ENCODE results near the gene POPDC2.

Gene POPDC2

DNA sequence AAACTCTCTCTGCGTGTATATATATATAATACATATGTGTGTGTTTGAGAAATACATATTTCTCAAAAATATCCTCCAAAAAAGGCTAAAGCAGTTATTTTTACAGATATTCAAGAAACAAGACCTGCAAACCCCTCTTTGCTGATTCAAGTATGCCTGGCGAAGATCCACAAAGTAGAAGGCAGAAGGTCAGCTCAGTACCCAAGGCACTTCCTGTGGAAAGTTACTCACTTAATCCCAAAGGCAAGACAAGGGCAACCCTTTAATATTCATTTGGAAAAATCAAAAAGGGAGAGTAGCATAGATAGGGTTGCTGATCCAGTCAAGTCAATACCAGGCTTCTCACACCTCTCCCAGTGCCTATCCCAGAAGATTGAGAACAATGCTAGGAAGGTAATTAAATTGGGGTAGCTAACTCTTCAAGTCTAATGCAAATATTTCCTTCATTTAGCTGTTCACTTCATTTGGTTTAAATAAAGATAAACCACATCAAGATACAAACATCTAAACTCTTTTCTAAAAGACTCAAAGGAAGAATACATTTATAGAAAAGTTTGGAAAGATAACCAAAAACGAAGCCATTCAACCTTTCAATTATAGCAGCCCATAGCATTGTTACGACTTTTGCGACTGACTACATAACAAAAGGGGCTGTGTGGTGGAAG is 9.6 kb upstream of the POPDC2 start:
- DNase-seq, result no peak

DNA sequence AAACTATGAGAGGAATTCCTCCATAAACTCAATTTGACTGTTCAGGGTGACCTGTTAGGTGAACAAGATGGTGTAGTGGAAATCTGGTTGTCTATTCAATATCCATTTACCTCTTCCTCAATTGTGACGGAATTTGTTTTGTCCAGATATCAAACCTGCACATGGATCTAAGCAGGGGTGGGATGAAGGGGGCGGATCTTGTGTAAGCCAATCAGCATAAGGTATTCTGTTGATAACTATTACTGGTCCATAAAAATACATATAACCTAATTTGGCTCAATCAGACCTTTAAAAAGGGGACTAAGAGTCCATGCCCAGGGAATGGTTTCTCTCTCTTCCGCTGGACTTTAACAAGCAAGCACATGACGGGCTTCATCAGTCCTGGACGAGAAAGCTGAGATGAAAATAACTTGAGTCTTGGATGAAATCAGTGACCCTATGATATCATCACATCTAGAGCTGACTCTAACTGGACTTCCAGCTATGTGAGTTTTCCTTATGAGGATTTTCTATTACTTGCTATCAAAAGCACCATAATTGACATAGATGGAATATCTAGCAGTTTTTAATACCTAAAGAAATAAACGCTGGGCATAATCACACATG is 5.7 kb upstream of the POPDC2 start:
- no peak for DNase-seq

- no peak for DNase-seq
Observed at GRCh38 chr3:119664850-119665379, 4.5 kb upstream of the POPDC2 start.

GRCh38 chr3:119664370-119664769 is 4.0 kb upstream of the POPDC2 start:
- DNase-seq, result no peak

DNA sequence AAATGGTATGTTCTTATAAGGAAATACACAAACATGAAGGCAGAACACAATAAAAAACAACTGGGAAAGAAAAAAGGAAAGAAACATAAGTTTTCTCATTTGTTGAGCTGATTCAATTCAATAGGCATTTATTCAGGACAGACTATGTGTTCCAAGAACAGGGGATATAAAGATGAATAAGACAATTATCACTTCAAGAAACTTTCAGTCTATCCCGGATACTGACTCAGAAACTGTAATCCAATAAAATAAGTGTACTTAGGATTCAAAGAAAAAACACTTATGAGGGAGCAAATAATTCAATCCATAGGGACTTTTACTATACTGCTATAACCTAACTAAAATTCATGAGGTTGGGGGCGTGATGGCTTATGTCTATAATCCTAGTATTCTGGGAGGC is 3.5 kb upstream of the POPDC2 start:
- DNase-seq, result no peak

- DNase-seq, result no peak
Observed at GRCh38 chr3:119662604-119663373, 2.4 kb upstream of the POPDC2 start.

DNA sequence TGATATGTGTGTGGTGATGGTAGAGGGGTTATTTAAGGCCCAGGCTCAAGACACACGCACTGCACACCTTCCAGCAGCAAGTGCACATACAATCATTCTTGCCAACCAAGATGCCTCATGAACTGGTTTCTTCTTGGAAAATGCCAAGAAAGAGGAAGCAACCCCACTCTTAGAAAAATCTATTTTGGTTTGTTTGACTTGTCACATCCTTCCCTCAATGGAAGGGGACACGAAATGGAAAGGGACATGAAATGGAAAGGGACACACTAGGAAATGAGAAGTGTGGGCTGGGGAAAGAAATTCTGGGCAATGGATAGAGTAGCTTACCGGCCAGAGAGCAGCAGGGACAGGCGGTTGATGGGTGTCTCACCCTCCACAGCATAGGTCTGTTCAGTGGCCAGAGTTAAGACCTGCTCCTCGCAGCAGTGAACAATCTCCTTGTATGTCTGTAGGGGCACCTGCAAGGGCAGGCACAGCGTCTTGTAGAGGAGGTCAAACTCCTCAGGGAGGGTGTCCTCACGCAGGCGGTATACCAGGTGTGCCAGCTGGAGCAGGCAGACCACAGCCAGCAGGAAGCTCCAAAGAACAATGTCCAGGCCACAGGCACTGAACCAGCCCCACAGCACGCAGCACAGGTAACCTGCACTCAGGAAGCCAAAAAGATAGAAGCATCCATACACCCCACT is 640 bp downstream of the POPDC2 start:
- no peak for DNase-seq

DNA sequence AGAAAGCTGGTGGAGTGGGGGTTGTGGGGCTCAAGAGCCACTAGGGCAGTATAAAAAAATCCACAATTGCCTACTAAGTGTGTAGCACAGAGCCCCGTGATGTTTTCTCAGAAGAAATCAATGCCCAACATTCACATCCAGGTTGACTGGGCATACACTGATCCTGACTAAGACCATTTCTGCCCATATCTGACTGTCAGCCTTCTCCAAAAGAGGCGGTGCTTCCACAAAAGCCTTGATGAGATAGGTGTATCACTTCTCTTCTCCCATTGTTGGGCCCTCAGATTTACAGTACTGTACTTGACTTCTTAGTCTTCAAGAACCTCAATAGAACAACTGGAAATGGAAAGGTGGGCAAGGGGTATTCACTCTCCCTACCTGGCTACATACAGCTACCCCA is 1.4 kb downstream of the POPDC2 start:
- DNase-seq, result no peak

GRCh38 chr3:119657887-119658702 is 2.3 kb downstream of the POPDC2 start:
- DNase-seq, result no peak

GRCh38 chr3:119653876-119654275 is 6.5 kb downstream of the POPDC2 start:
- no peak for DNase-seq

DNA sequence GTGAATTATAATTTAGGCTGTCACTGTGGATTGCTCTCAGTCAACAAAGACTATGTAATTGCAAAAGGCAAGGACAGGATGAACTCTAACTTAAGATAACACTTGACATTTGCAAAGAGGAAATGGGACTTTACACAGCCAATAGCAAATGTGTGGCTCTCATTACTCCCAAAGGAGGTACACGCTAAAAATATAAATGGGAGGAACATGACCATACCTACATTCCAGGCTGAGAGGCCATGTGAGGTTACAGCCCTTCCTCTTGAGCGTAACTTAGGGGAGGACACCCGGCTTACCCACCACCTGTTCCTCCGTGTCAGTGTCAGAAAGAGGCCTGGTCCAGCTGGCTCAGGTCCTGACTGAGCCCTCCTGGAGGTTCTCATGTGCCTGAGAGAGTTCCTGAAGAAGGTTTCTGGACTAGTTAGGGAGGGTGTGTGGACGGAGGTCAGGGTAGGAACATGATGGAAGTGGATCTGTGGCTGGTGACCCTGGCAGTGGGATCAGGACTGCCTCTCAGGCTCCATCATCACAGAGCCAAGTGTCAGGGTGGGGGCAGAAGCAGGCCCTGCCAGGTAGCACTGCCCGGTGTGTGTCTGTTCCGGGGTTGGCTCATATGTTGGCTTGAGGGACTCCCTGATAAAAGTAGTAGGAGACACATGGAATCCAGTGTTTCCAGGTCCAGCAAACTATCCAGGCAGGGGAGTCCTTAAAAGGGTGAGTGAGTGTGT is 7.9 kb downstream of the POPDC2 start:
- no peak for DNase-seq

- no peak for DNase-seq
Observed at GRCh38 chr3:119649761-119650160, 10.6 kb downstream of the POPDC2 start.

GRCh38 chr3:119647843-119648575 is 12.4 kb downstream of the POPDC2 start:
- no peak for DNase-seq

DNA sequence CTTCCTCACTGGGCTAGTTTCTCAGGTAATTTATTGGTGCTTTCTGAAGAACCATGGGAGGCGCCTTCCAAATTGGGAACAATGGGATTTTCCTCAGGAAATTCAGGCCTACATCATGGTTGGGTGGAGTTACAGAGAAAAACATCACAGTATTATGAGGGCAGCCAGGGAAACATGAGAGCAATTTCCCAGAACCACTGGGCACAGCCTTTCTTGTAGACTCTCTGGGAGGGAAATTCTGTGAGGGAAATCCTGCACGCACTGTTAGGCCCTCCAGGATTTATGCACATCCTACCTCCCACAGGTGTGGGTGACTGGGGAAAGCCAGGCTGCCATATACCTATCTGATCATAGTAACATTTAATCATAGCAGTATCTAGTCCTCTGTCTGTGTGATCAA is 13.2 kb downstream of the POPDC2 start:
- DNase-seq, result no peak

DNA sequence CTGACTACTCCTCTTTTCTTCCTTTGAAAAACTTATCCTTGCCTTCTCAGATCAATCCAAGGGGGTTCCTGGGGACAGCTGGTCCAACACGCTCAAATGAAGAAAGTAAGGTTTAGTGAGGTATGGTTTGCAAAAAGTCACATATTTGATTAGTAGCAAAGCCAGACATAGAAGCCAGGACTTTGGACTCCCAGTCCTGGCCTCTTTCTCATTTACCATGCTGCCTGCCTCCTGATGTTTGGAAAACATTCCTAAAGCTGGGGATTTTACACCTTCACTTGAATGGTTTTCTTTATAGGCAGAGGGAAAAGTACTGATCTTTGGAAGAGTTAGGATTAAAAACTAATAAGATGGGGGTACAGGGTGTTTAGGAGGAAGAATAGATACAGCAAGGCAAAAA is 14.6 kb downstream of the POPDC2 start:
- DNase-seq, result no peak

DNA sequence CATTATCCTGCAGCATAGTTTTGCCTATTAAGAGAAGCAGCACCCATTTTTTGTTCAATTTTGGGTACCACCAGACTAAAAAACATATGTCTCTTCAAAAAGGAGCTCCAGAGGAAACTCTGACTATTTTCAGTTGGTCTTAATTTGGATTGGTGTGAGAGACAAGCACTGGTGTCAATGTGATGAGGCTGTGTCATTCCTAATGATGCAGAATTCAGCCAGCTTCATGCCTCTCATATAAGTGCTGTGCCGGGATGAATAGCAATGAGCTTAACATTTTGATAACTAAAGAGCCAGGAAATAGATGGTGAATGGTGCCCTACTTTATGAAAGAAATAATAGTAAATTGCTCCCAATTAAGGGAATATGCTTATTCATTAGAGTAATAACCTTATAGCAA is 15.9 kb downstream of the POPDC2 start:
- DNase-seq, result no peak

DNA sequence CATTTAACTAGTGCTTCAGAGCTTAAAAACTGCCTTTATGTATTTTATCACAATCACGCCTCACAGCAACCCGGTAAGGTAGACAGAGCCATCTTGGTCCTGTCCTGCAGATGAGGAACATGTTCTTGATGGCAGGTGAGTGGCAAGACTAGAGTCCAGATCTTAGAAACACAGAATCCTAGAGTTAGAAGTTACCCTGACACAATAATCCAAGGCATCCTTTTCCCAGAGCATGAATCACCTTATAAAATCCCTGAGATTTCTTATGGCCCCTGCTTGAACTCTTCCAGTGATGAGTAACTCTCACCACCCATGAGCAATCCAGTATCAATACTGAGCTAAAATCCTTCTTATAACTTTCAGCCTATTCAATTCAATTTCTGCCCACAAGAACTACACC is 16.9 kb downstream of the POPDC2 start:
- no peak for DNase-seq

- no peak for DNase-seq
Observed at GRCh38 chr3:119642746-119643473, 17.5 kb downstream of the POPDC2 start.

- DNase-seq, result no peak
Observed at GRCh38 chr3:119641416-119641815, 19.0 kb downstream of the POPDC2 start.

Data from activated effector memory CD4-positive, alpha-beta T cell treated with Interleukin-2 at 50 U/mL for 16 hours (primary cell).